ENCODE results near the gene TCEAL5.
"Not testable (repeated sequence)": the region's sequence is repeated elsewhere in the genome, so short reads cannot be mapped to it uniquely, and the experiment has no call there.

TCEAL5 gene

DNA sequence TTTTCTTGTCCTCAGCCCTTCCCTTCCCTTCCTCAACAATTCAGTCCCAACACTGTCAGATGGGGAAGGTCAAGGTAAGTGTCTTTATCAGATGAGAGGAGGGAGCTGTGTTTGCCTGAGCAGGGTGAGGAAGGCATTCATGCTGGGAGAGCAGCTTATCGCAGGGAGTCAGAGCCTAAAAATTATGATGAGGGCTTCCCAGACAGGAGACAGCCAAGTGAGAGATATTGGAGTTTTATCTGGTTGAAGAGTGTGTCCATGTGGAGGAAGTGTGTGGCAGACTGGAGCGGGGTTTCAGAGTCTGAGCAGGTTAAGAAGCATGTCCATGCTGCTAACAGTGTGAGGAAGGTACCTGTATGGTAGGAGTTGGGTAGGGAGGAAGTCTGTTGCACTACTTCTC lies 43.3 kb downstream of the TCEAL5 start:
- no peak for DNase-seq (ENCODE audit: low spot score)

DNA sequence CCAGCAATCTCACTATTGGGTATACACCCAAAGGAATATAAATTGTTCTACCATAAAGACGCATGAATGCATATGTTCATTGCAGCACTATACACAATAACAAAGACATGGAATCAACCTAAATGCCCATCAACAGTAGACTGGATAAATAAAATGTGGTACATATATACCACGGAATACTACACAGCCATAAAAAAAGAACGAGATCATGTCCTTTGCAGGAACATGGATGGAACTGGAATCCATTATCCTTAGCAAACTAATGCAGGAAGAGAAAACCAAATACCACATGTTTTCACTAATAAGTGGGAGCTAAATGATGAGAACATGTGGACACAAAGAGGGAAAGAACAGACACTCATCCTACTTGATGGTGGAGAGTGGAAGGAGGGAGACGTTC lies 50.6 kb downstream of the TCEAL5 start:
- DNase-seq (ENCODE audit: low spot score), result not testable (repeated sequence)
